Gastrocnemius medialis (tissue), 4 donors: ENCODE measurements around the gene CRISPLD2.

Experiments
- POLR2A ChIP-seq, 2 donors: fragments of 450-650 bp; IDR thresholded peaks; one replicate each; pipeline ENCODE4 v1.6.1; 2017; ENCODE audit warnings: antibody characterized with exemption in 2 of 2, mild to moderate bottlenecking in 2 of 2, moderate library complexity in 2 of 2
- TF ChIP-seq, protein P1 (sequence below), 5 experiments: fragments of 450-650 bp in 3 of 5; fragments of 200-600 bp in 2 of 5; sonication (generic) in 2 of 5; IDR thresholded peaks in 4 of 5; conservative IDR thresholded peaks in 1 of 5; 1 replicate in 4 of 5; 2 replicates in 1 of 5; pipeline ENCODE4 v1.5.1; 2016 to 2019; ENCODE audit warnings: antibody characterized with exemption in 5 of 5, mild to moderate bottlenecking in 3 of 5, moderate library complexity in 3 of 5

- TF ChIP-seq, protein P1, sequence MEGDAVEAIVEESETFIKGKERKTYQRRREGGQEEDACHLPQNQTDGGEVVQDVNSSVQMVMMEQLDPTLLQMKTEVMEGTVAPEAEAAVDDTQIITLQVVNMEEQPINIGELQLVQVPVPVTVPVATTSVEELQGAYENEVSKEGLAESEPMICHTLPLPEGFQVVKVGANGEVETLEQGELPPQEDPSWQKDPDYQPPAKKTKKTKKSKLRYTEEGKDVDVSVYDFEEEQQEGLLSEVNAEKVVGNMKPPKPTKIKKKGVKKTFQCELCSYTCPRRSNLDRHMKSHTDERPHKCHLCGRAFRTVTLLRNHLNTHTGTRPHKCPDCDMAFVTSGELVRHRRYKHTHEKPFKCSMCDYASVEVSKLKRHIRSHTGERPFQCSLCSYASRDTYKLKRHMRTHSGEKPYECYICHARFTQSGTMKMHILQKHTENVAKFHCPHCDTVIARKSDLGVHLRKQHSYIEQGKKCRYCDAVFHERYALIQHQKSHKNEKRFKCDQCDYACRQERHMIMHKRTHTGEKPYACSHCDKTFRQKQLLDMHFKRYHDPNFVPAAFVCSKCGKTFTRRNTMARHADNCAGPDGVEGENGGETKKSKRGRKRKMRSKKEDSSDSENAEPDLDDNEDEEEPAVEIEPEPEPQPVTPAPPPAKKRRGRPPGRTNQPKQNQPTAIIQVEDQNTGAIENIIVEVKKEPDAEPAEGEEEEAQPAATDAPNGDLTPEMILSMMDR (IDR thresholded peaks at IDR 0.05 in 4 of 5, conservative IDR thresholded peaks at IDR 0.05 in 1 of 5) = no peak
- TF ChIP-seq POLR2A (IDR thresholded peaks at IDR 0.05) = no peak
These were observed 41.1 kb upstream of the CRISPLD2 start for GRCh38 chr16:84778720-84779119.
